NAMALWA (cell line): Measurements from ENCODE around the gene PFN1.

Experiments used
- DNase-seq: peaks from one replicate; pipeline ENCODE4 v3.0.0-alpha.2; 2015; ENCODE audit warnings: low spot score

Gene PFN1

DNA sequence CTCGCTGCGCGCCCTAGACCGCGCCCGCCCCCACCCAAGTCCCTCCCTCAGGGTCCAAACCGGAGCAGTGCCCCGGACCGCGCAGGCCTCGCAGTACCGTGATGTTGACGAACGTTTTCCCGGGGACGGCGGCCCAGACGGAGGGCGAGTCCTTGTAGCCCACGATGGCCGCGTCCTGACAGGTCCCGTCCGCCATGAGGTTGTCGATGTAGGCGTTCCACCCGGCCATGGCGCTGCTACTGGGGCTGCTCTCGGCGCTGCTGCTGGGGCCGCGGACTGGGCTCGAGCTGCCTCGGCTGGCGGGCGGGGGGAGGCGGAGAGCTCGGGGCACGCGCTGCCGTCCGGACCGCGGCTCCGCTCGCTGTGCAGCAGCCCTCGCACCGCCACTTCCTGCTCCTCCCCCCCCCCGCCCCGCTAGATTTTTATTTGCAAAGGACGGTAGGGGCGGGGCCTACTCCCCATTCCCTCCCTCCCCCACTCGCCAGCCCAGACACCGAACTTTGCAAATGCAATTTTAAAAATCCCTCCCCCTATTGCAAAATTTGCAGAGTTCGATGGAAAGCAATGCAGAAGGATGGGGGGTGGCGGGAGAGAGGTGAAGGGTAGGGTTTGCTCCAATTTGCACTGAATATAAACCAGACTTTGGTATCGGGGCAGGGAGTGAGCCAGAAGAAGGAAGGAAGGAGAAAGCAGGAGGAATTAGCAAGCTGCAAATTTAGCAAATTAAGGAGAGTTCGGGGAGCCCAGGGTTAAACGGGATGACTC lies at the start of gene PFN1:
PFN1 (minus strand) TSS at position 365 of the 765 bp plus-strand sequence; CDS start at position 229, 136 bp downstream.
- DNase-seq = peak; percentile 89

GRCh38 chr17:4997302-4998026 lies 49.1 kb upstream of the PFN1 start, which contains the start of the genes INCA1 and KIF1C:
Gene INCA1, minus strand, starts transcription at chr17:4997522. Its CDS starts 3,085 bp downstream, at chr17:4994437.
Gene KIF1C, plus strand, starts transcription at chr17:4997950. Its CDS starts 2,297 bp downstream, at chr17:5000247.
- peak; percentile 82 for DNase-seq

- no peak for DNase-seq
These were observed 45.8 kb upstream of the PFN1 start for GRCh38 chr17:4994081-4994595.

- DNase-seq = no peak
These were observed 39.6 kb upstream of the PFN1 start for GRCh38 chr17:4987767-4988567.

- DNase-seq = peak; percentile 62
These were observed 38.8 kb upstream of the PFN1 start, which contains the start of gene CAMTA2 for GRCh38 chr17:4986951-4987766. Gene CAMTA2, minus strand, starts transcription at chr17:4987675. Its CDS starts 1,453 bp downstream, at chr17:4986222.

DNA sequence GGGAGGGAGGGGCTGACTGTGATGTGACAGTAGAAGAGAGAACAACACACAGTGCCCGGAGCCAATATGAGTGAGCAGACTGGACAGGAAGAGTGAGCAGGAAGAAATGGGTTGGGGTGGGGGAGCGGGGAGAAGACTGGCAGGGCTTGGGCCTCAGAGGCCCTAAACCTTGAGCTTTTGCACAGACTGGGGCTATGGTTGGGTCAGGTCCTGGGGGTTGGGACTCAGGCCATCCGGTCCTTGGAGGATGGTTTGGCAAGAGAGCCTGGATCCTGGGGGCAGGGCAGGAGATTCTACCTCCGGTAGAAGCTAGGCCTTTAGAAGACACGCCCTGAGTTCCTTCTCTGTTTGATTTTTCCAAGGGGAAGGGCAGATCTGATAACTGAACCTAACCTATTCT lies 38.1 kb upstream of the PFN1 start:
- no peak for DNase-seq

DNA sequence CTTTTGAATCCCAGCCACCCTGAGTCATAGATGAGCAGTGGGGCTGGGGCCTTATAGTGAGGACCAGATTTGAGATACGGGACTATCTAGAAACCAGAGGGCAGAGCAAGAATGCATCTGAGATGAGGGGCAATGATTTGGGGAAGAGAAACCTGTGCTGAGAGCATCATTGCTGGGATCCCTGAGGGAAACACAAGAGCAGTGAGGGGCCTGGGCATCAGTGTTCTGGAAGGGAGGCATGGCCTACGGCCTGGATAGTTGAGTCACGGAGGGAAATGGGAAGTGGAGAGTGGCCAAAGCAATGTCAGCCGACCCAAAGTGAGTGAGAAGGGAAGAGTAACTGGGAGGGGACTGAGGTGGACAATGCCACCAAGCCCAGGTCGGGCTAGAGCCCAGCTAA lies 34.0 kb upstream of the PFN1 start:
- DNase-seq = no peak

DNA sequence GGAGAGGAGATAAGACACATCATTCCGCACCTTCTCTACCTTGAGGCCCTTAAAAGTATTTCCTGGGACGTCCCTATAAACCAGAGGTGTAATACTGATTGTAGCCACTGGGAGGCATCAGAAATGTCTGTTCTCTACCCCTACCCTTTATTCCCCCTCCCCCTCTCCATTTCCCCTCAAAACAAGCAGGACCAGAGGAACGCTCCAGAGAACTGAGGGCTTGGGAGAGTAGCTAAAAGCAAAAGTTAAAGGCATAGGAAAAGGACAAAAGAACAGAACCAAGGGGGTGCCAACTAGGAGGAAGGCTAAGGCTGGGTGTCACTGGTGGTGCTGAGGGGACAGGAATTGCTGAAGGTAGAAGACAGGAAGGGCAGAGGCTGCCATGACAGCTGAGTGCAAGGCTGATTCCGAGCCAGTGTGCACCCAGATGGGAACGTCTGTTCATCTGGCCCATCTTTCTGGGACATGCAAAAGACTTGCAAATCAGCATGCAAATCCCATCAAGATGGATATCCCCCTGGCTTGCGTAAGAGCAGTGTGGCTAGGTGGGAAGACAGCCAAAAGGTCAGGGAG lies 32.4 kb upstream of the PFN1 start:
- DNase-seq = peak; percentile 69

DNA sequence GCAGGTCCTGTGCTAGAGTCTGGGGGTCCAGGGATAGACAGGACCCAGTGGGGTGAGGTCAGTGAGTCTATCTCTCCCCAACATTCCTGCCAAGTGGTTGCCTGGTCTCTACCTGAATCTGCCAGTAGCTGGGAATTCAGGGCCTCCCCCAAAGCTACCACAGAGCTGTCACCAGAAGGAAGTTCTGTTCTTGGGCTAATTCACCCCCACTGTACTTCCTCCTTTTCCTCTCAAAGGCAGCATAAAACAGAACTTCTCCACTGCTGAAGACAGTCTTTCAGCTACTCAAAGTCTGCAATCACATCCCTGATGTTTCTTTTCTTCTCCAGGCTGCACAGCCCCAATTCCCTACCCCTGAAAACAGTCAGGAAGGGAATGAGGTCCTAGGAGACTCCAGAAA lies 30.4 kb upstream of the PFN1 start:
- no peak for DNase-seq

DNA sequence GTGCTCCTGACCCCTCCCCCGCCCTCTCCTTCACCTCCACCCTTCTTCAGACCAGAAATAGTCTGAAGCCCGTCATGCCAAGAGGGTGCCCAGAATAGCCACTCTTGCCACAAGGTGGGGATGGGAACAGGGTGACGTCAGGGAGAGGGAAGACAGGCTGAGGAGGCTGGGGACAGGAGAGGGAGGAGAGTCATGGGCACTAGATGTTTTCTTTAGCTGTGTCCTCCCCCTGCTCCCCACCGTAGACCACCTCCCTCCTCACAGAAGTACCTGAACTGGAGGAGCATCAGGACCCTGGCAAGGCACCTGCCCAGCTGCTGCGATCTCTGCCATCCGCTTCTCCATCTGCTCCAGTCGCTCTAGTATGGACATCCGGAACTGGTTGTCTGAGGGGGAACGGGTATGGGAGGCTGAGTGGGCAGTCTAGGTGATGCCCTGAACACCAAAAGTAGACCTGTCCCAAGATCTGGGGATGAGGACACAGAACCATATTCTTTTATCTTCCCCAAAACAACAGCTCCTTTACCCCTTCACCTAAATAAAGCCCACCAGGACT lies 25.9 kb upstream of the PFN1 start:
- DNase-seq = no peak

- DNase-seq = no peak
These were observed 25.2 kb upstream of the PFN1 start for GRCh38 chr17:4973256-4974114.

- no peak for DNase-seq
These were observed 24.4 kb upstream of the PFN1 start for GRCh38 chr17:4972752-4973151.

DNA sequence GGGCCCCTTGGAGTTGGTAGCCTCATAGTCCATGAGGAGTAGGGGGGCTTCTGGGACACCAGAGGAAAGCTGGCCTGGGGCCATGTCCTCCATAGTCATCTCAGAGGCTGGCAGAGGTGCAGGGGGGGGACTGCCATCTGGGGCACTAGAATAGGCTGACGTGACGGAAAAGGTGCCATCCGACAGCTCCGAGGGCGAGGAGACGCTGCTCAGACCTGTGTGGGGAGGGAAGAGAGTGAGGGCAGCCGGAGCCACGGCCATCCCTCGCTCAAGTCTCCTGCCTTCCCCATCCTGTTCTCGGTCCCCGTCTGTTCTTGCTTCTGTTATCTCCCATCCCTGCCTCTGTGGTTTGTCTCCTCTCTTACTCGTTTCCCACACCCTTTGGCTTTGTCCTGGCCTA lies 24.0 kb upstream of the PFN1 start:
- DNase-seq = no peak

- no peak for DNase-seq
These were observed 23.5 kb upstream of the PFN1 start for GRCh38 chr17:4971826-4972225.

GRCh38 chr17:4970273-4970672 lies 21.9 kb upstream of the PFN1 start:
- no peak for DNase-seq

DNA sequence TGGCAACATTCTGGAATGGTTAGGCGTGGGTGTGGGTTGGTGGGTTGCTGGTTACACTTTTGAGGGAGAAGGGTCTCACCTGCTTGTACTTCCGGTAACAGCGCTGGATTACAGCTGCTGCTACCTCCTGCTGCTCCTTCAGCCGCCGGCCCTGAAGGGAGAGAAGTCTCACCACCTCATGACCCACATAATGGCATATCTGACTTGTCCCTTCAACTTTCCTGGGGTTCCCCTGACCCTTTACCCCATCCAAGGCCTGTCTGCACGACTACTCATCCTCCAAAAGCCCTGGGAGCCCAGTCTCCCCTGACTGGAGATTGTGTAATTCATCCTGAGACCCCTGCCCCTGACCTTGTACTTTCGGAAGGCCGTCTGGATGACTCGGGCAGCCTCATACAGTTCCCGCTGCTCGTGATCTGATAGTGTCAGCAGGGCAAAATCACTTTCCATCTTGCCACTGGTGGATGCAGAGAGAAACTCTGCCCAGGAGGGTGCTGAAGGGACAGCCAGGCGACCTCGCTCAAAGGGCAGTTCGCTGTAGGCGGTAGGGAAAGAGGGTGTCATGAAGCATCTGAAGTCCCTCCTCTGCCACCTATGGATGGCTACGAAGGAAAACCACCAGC lies 21.3 kb upstream of the PFN1 start:
- no peak for DNase-seq

DNA sequence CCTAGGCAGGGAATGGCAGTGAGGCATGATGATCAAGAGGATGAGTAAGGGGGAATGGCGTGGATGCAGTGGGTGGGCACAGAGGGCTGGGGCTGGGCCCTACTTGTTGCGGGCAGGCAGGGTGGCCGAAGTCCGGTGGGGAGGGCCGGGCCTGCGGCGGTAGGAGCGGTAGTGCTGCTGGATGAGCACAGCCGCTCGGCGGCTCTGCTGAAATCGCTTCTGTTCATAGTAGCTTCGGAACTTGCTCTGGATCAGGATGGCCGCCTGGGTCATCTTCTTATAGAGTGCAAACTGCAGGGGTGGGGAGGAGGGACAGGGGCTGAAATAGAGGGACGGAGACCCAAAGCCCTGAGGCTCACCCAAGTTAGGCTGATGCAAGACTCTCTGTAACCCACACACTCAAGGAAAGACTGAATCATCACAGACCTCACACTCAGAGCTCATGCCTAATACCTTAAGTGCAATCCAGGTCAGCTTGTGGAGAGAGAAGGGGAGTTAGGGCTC lies 20.8 kb upstream of the PFN1 start:
- no peak for DNase-seq

DNA sequence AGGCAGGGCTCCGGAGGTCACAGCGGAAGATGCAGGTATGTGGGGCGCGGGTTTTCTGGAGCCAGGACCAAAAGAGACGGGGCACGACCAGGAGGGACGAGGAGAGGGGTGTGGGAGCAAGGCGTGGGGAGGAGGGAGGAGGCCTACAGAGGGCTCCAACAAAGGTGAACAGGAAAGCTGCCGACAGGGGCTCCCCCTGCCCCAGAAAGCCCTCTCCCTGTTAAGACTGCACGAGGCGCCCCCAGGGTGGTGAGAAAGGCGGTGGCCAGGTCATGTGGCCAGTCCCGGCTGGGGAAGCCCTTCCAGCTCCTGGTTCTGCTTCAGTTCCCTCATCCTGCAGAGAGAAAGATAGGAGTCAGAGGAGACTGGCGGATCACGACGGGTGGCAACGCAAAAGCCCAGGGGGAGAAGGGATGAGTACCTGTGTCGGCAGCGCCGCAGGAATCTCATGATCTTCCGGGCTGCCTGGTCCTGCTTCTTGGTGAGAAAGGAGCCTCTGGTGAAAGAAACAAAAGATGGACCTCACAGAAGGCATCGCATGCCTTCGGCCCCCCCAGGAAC lies 20.2 kb upstream of the PFN1 start:
- no peak for DNase-seq
